ENCODE measurements around the gene SH2B2.

Gene SH2B2

DNA sequence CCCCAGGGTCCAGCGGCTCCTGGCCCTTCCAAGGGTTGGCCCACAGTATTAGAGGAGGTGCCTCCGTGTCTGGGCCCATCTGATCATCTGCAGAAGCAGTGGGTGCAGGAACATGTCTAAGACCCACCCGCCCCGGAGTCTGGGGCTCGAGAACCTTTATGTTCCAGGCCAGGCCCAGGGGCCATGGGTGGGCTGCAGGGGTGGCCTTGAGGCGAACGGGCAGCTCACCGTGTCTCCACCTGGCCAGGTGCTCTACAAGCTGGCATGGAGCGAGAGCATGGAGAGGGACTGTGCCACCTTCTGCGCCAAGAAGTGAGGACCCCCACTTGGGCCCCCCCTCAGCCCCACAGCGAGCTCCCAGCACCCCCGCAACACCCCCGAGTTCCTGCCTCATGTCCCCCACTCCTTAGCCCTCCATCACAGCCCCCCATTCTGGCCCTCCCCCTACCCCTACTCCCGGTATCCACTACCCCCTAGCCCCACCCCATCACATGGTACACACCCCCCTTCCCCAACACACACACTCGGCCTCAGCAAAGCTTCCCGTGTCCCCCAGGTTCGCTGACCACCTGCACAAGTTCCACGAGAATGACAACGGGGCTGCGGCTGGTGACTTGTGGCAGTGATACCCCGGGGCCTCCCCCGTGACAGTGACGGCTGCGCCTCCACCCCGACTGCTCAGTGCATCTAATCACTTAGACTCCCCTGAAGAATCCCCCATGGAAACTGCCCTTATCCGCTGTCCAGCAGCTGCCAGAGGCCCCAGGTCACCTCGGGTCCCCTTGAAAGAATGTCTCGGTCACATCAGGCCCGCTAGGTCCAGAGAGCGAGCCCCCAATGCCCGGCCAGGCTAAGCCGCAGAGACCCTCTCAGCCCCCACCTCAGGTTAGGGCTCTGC lies 4.0 kb upstream of the SH2B2 start:
- TF ChIP-seq, protein P1, sequence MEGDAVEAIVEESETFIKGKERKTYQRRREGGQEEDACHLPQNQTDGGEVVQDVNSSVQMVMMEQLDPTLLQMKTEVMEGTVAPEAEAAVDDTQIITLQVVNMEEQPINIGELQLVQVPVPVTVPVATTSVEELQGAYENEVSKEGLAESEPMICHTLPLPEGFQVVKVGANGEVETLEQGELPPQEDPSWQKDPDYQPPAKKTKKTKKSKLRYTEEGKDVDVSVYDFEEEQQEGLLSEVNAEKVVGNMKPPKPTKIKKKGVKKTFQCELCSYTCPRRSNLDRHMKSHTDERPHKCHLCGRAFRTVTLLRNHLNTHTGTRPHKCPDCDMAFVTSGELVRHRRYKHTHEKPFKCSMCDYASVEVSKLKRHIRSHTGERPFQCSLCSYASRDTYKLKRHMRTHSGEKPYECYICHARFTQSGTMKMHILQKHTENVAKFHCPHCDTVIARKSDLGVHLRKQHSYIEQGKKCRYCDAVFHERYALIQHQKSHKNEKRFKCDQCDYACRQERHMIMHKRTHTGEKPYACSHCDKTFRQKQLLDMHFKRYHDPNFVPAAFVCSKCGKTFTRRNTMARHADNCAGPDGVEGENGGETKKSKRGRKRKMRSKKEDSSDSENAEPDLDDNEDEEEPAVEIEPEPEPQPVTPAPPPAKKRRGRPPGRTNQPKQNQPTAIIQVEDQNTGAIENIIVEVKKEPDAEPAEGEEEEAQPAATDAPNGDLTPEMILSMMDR (IDR thresholded peaks at IDR 0.05; ENCODE audit: low read length, missing control alignments) = no peak
- H3K4me3 ChIP-seq (replicated peaks; ENCODE audit: low read depth, low read length) = no peak overlapping the region
- DNase-seq (ENCODE audit: low read depth) = no peak

DNA sequence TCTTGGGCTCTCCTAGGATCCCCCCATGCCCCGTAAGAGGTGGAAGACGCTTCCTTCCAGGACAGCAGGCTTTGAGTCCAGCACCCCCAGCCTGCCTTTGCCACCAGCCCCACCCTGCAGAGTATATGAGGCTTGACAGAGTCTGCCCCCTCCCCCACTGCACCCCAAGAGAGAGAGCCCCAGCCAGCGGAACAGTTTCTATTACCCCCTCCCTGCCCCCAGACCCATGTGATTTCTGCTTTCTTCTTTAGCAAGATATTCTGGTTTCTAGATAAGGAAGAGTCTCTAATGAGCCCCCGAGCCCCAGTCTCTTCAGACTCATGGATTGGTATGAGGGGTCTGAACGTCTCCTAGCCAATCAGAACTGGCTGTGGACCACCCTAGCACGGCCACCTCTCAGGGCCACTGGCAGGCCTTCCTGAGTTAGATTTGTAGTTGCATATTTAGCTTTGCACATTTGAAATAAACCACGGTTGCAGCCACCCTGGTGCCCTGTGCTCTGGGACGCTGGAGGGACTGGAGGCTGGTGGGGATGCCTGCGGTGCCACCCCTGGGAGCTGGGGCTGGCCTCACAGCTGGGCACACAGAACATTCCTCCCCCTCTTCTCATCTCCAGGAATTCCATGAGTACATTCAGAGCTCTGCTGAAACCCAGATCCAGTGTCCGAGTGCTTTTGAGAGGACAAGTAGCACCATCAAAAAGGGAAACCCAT lies 3.0 kb upstream of the SH2B2 start:
- DNase-seq (ENCODE audit: low read depth) = no peak
- TF ChIP-seq, protein P1 (IDR thresholded peaks at IDR 0.05; ENCODE audit: low read length, missing control alignments) = no peak

DNA sequence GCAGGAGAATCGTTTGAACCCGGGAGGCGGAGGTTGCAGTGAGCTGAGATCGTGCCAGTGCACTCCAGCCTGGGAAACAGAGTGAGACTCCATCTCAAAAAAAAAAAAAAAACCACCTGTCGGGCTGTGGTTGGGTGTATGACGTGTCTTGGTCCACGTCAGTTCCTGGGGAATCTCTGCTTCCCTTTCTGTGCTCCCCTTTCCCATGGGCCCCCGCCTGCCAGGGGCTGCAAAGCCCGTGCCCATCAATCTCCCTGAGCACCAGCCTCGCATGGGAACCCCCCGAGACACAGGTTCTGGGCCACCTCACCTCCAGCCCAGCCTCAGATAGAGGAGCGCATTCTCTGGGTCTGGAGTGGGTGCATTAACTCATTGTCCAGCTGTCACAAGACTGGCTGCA lies 2.3 kb upstream of the SH2B2 start:
- no peak overlapping the region for H3K4me3 ChIP-seq (replicated peaks; ENCODE audit: low read depth, low read length)
- TF ChIP-seq, protein P1 (IDR thresholded peaks at IDR 0.05; ENCODE audit: low read length, missing control alignments) = no peak
- no peak for DNase-seq (ENCODE audit: low read depth)

More for the DNA sequence above, 3.0 kb upstream of the SH2B2 start:
- no peak overlapping the region for H3K4me3 ChIP-seq (replicated peaks; ENCODE audit: low read depth, low read length)

DNA sequence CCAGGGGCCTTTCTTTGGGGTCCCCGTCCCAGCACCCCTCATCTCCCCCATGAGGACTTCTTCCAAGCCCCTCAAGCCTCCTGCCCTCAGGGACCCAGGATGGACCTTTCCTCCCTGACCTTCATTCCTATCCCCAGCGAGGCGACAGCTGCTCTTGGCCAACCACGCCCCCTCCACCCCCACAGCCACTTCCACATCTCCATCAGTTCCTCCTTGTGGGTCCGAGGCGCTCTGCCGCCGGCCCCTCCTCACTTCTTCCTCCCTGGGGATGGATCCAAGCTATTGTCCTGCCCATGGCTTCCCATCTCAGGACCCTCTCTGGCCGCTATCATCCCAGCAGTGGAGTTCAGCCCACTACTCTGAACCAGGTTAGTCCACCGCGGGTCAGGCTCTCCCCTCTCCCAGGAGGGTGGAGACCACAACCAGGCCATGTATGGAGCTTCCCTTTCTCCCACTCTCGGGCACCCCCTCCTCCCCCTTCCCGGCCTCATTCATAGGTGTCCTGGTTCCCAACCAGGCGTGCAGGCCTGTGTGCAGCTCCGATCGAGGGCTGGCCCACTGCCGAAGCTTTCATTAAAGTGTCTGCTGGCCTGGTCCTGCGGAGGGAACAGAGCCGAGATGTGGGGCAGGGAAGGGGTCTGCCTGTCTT lies 1.7 kb upstream of the SH2B2 start:
- H3K4me3 ChIP-seq (replicated peaks; ENCODE audit: low read depth, low read length) = no peak overlapping the region
- no peak for DNase-seq (ENCODE audit: low read depth)
- TF ChIP-seq, protein P1 (IDR thresholded peaks at IDR 0.05; ENCODE audit: low read length, missing control alignments) = no peak

DNA sequence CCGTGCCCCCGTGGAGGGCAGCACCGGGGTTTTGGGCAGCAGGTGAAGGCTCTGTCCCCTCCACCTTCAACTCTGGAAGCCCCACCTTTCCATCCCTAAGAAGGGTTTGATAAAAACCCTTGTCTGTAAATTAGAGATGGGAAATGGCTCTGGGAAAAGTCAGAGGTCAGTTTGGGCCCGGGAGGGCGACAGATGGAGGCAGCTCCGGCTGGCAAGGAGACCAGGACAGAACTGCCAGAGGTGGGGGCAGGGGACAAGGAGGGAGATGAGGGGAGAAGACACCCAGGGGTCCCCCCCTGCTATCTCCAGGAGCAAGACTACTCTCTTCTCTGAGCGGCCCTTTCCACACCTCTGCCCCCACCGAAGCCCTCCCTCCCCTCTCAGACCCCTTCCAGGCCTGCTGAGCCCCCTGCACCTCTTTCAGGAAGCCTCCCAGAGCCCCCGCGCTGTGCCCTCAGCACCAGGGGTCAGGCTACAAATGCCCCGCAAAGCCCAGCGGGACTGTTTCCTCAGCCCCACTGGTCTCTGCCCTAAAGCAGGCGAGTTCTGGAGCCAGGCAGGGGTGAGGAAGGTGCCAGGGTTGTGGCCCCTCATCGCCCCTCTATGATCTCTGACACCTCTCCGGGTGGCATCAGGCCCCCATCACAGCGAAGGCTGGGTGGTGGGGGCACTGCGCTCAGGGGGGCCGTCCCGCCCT lies 980 bp upstream of the SH2B2 start:
- DNase-seq (ENCODE audit: low read depth) = no peak
- TF ChIP-seq, protein P1 (IDR thresholded peaks at IDR 0.05; ENCODE audit: low read length, missing control alignments) = no peak
- peak overlapping the region; percentile 60 for H3K4me3 ChIP-seq (replicated peaks; ENCODE audit: low read depth, low read length)

DNA sequence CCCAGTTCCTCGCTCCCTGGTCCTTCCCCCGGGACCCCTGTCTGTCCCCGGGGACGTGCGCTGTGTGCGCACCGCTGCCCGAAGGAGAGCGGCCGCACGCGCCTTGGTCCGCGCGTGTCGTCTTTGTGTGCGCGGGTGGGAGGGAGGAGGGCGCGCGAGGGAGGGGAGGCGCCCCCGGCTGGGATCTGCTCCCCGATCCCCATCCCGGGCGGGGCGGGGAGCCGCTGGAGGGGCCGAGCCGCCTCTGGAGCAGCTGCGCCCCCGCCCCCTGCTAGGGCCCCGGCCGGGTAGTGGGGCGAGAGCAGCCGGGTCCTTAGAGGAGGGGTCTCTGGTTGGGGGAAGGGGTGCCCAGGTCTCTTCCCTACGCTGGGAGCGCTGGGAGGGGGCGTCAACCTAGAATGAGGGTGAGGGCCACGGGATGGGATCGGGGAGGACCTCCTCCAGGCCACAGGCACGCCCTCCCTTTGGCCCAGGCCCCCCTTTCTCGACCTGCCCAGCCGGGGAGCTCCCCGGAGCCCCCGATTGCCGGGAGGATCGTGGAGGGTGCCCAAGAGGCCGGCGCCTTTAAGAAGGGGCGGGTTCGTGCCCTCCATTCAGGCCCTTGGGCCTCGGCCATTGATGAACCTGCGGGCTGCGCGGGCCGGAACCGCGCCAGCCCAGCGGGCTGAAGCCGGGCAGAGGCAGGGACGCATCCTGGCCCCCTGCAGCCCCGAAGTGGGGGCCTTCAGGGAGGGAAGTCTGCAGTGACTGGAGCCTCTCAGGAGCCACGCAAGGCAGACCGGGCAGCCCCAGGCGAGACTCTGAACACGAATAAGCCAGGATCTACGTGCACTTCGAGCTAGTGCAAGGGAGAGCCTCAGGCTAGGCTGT lies 678 bp downstream of the SH2B2 start:
- H3K4me3 ChIP-seq (replicated peaks; ENCODE audit: low read depth, low read length) = peak overlapping the region; percentile 58
- DNase-seq (ENCODE audit: low read depth) = no peak
- TF ChIP-seq, protein P1 (IDR thresholded peaks at IDR 0.05; ENCODE audit: low read length, missing control alignments) = no peak

Data from fibroblast of pulmonary artery (primary cell).